Measurements from ENCODE around the gene EDA.

The EDA gene

DNA sequence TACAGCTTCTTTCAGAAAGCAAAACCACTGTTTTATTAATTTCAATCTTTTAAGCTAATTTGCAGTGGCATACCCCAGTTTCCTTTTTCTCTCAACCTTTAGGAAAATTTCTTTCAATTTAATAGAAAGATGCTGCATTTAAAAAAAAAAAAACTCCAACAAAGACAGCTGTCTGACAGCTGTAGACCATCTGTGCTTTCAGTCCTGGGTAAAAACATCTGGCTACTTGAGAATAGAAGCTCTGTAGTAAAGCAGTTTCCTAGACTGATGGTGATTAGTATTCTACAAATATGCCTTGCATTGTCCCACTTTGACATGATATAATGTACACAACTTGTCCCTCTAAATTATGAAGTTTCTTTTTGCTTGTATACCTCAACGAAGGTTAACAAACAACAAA is 197.8 kb downstream of the EDA start:
- Histone ChIP-seq H3K23ac (ENCODE audit: low read depth, low read length, poor library complexity) (no peak overlapping the region), H3K9ac (ENCODE audit: low read depth, low read length, poor library complexity) (no peak overlapping the region), H4K91ac (ENCODE audit: low read depth, low read length, poor library complexity) (no peak overlapping the region), H3K14ac (ENCODE audit: low read length) (no peak overlapping the region), H2AFZ (ENCODE audit: low read length) (no peak overlapping the region), H2BK120ac (ENCODE audit: low read depth, low read length) (no peak overlapping the region), H4K8ac (ENCODE audit: low read depth, low read length) (no peak overlapping the region), H3K9me3 (replicated peaks in 1 of 2; ENCODE audit: control insufficient read depth in 2 of 2, insufficient read depth in 1 of 2, low read depth in 1 of 2, low read length in 2 of 2) (no peaks in the 10 kb centered on the region), H3K4me2 (ENCODE audit: insufficient read depth, low read length, poor library complexity, severe bottlenecking) (no peak overlapping the region), H3K79me1 (ENCODE audit: low read depth, low read length) (no peaks in the 10 kb centered on the region), H2BK12ac (ENCODE audit: low read length) (no peak overlapping the region), H3K4ac (ENCODE audit: low read length) (no peak overlapping the region), H2BK5ac (ENCODE audit: low read length) (no peak overlapping the region), H3K27ac (replicated peaks; ENCODE audit: low read length) (no peak overlapping the region), H2AK5ac (ENCODE audit: low read depth, low read length) (no peak overlapping the region), H3K4me3 (ENCODE audit: low read length in 2 of 2) (no peak overlapping the region), H3K27me3 (ENCODE audit: control insufficient read depth in 3 of 3, insufficient read depth in 3 of 3, low read depth in 1 of 3, low read length in 3 of 3) (no peaks in the 10 kb centered on the region), H3K36me3 (replicated peaks in 1 of 2; ENCODE audit: control insufficient read depth in 2 of 2, insufficient read depth in 2 of 2, low read length in 2 of 2) (no peaks in the 10 kb centered on the region), H2BK15ac (ENCODE audit: low read length) (no peak overlapping the region), H3K18ac (ENCODE audit: low read length) (no peak overlapping the region), H3K4me1 (ENCODE audit: control insufficient read depth in 2 of 2, insufficient read depth in 1 of 2, low read depth in 1 of 2, low read length in 2 of 2) (no peaks in the 10 kb centered on the region)
- no peak for DNase-seq (ENCODE audit: low spot score)
- WGBS, 2 donors (ENCODE audit: extremely low coverage in 2 of 2, insufficient read length in 2 of 2, insufficient replicate concordance in 1 of 2): no CpG with 5 or more reads among the region's 1 CpG

- no peaks in the 10 kb centered on the region for H3K27me3 ChIP-seq (ENCODE audit: control insufficient read depth in 3 of 3, insufficient read depth in 3 of 3, low read depth in 1 of 3, low read length in 3 of 3)
- H3K36me3 ChIP-seq (replicated peaks in 1 of 2; ENCODE audit: control insufficient read depth in 2 of 2, insufficient read depth in 2 of 2, low read length in 2 of 2): no peaks in the 10 kb centered on the region
- no peak for DNase-seq (ENCODE audit: low spot score)
- no peak overlapping the region for H2BK15ac ChIP-seq (ENCODE audit: low read length)
- H3K14ac ChIP-seq (ENCODE audit: low read length): no peak overlapping the region
- no peak overlapping the region for H2AFZ ChIP-seq (ENCODE audit: low read length)
- no peak overlapping the region for H3K4me2 ChIP-seq (ENCODE audit: insufficient read depth, low read length, poor library complexity, severe bottlenecking)
- H3K79me1 ChIP-seq (ENCODE audit: low read depth, low read length): no peaks in the 10 kb centered on the region
- WGBS, 2 donors (ENCODE audit: extremely low coverage in 2 of 2, insufficient read length in 2 of 2, insufficient replicate concordance in 1 of 2): no CpG with 5 or more reads among the region's 4 CpGs
- no peak overlapping the region for H3K9ac ChIP-seq (ENCODE audit: low read depth, low read length, poor library complexity)
- no peak overlapping the region for H2BK5ac ChIP-seq (ENCODE audit: low read length)
- no peak overlapping the region for H2AK5ac ChIP-seq (ENCODE audit: low read depth, low read length)
- H4K91ac ChIP-seq (ENCODE audit: low read depth, low read length, poor library complexity): no peak overlapping the region
- H2BK12ac ChIP-seq (ENCODE audit: low read length): no peak overlapping the region
- no peak overlapping the region for H3K4me3 ChIP-seq (ENCODE audit: low read length in 2 of 2)
- no peak overlapping the region for H3K18ac ChIP-seq (ENCODE audit: low read length)
- H3K4ac ChIP-seq (ENCODE audit: low read length): no peak overlapping the region
- no peak overlapping the region for H3K27ac ChIP-seq (replicated peaks; ENCODE audit: low read length)
- no peaks in the 10 kb centered on the region for H3K9me3 ChIP-seq (replicated peaks in 1 of 2; ENCODE audit: control insufficient read depth in 2 of 2, insufficient read depth in 1 of 2, low read depth in 1 of 2, low read length in 2 of 2)
- no peak overlapping the region for H2BK120ac ChIP-seq (ENCODE audit: low read depth, low read length)
- no peaks in the 10 kb centered on the region for H3K4me1 ChIP-seq (ENCODE audit: control insufficient read depth in 2 of 2, insufficient read depth in 1 of 2, low read depth in 1 of 2, low read length in 2 of 2)
- H4K8ac ChIP-seq (ENCODE audit: low read depth, low read length): no peak overlapping the region
- H3K23ac ChIP-seq (ENCODE audit: low read depth, low read length, poor library complexity): no peak overlapping the region
Measured at GRCh38 chrX:69815063-69815462, 199.2 kb downstream of the EDA start.

DNA sequence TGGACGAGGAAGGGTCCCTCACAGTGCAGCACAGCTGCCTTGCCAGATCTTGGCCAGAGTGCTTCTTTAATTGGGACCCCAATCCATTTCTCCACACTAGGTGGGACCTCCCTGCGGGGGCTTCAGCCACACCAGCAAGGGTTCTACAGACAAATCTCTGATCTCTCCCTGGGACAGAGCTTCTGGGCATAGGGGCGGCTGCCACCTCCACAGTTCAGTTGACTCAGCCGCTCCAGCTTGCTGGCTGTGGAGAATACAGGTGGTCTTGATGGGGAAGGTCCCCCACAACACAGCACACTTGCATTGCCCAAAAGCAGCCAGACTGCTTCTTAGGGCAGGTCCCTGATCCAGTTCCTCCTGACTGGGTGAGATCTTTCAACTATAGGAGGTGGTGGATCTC is 199.6 kb downstream of the EDA start:
- no peaks in the 10 kb centered on the region for H3K9me3 ChIP-seq (replicated peaks in 1 of 2; ENCODE audit: control insufficient read depth in 2 of 2, insufficient read depth in 1 of 2, low read depth in 1 of 2, low read length in 2 of 2)
- no peak overlapping the region for H2AFZ ChIP-seq (ENCODE audit: low read length)
- no peak overlapping the region for H3K27ac ChIP-seq (replicated peaks; ENCODE audit: low read length)
- H3K27me3 ChIP-seq (ENCODE audit: control insufficient read depth in 3 of 3, insufficient read depth in 3 of 3, low read depth in 1 of 3, low read length in 3 of 3): no peaks in the 10 kb centered on the region
- WGBS, 2 donors (ENCODE audit: extremely low coverage in 2 of 2, insufficient read length in 2 of 2, insufficient replicate concordance in 1 of 2): no CpG with 5 or more reads among the region's 4 CpGs
- H3K4ac ChIP-seq (ENCODE audit: low read length): no peak overlapping the region
- no peak overlapping the region for H2BK15ac ChIP-seq (ENCODE audit: low read length)
- no peak overlapping the region for H2BK120ac ChIP-seq (ENCODE audit: low read depth, low read length)
- no peak overlapping the region for H4K91ac ChIP-seq (ENCODE audit: low read depth, low read length, poor library complexity)
- H3K4me3 ChIP-seq (ENCODE audit: low read length in 2 of 2): no peak overlapping the region
- no peak overlapping the region for H3K4me2 ChIP-seq (ENCODE audit: insufficient read depth, low read length, poor library complexity, severe bottlenecking)
- H3K79me1 ChIP-seq (ENCODE audit: low read depth, low read length): no peaks in the 10 kb centered on the region
- no peak overlapping the region for H2BK5ac ChIP-seq (ENCODE audit: low read length)
- H3K9ac ChIP-seq (ENCODE audit: low read depth, low read length, poor library complexity): no peak overlapping the region
- DNase-seq (ENCODE audit: low spot score): no peak
- H2AK5ac ChIP-seq (ENCODE audit: low read depth, low read length): no peak overlapping the region
- H3K36me3 ChIP-seq (replicated peaks in 1 of 2; ENCODE audit: control insufficient read depth in 2 of 2, insufficient read depth in 2 of 2, low read length in 2 of 2): no peaks in the 10 kb centered on the region
- no peak overlapping the region for H3K14ac ChIP-seq (ENCODE audit: low read length)
- H4K8ac ChIP-seq (ENCODE audit: low read depth, low read length): no peak overlapping the region
- H3K18ac ChIP-seq (ENCODE audit: low read length): no peak overlapping the region
- no peak overlapping the region for H3K23ac ChIP-seq (ENCODE audit: low read depth, low read length, poor library complexity)
- H3K4me1 ChIP-seq (ENCODE audit: control insufficient read depth in 2 of 2, insufficient read depth in 1 of 2, low read depth in 1 of 2, low read length in 2 of 2): no peaks in the 10 kb centered on the region
- no peak overlapping the region for H2BK12ac ChIP-seq (ENCODE audit: low read length)

- Histone ChIP-seq H3K4me2 (ENCODE audit: insufficient read depth, low read length, poor library complexity, severe bottlenecking) (no peak overlapping the region), H3K4me3 (ENCODE audit: low read length in 2 of 2) (no peak overlapping the region), H3K4ac (ENCODE audit: low read length) (no peak overlapping the region), H4K8ac (ENCODE audit: low read depth, low read length) (no peak overlapping the region), H2BK15ac (ENCODE audit: low read length) (no peak overlapping the region), H3K9ac (ENCODE audit: low read depth, low read length, poor library complexity) (no peak overlapping the region), H3K14ac (ENCODE audit: low read length) (no peak overlapping the region), H3K4me1 (ENCODE audit: control insufficient read depth in 2 of 2, insufficient read depth in 1 of 2, low read depth in 1 of 2, low read length in 2 of 2) (no peaks in the 10 kb centered on the region), H2AK5ac (ENCODE audit: low read depth, low read length) (no peak overlapping the region), H3K36me3 (replicated peaks in 1 of 2; ENCODE audit: control insufficient read depth in 2 of 2, insufficient read depth in 2 of 2, low read length in 2 of 2) (no peaks in the 10 kb centered on the region), H3K79me1 (ENCODE audit: low read depth, low read length) (no peaks in the 10 kb centered on the region), H2BK120ac (ENCODE audit: low read depth, low read length) (no peak overlapping the region), H2AFZ (ENCODE audit: low read length) (no peak overlapping the region), H4K91ac (ENCODE audit: low read depth, low read length, poor library complexity) (no peak overlapping the region), H2BK5ac (ENCODE audit: low read length) (no peak overlapping the region), H2BK12ac (ENCODE audit: low read length) (no peak overlapping the region), H3K27me3 (ENCODE audit: control insufficient read depth in 3 of 3, insufficient read depth in 3 of 3, low read depth in 1 of 3, low read length in 3 of 3) (no peaks in the 10 kb centered on the region), H3K27ac (replicated peaks; ENCODE audit: low read length) (no peak overlapping the region), H3K18ac (ENCODE audit: low read length) (no peak overlapping the region), H3K9me3 (replicated peaks in 1 of 2; ENCODE audit: control insufficient read depth in 2 of 2, insufficient read depth in 1 of 2, low read depth in 1 of 2, low read length in 2 of 2) (no peaks in the 10 kb centered on the region), H3K23ac (ENCODE audit: low read depth, low read length, poor library complexity) (no peak overlapping the region)
- DNase-seq (ENCODE audit: low spot score): no peak
- no CpG with 5 or more reads among the region's 3 CpGs for WGBS, 2 donors (ENCODE audit: extremely low coverage in 2 of 2, insufficient read length in 2 of 2, insufficient replicate concordance in 1 of 2)
Measured at GRCh38 chrX:69844636-69845035, 228.7 kb downstream of the EDA start.

All from neuronal stem cell (in vitro differentiated cells).